Stimulated activated CD8-positive, alpha-beta memory T cell treated with anti-CD3 and anti-CD28 coated beads, Interleukin-12 subunit alpha, Interleukin-12 subunit beta, amount 100 ng/mL, for 24 hours (primary cell): Measurements from ENCODE around the gene SNRNP40.

Experiments
- DNase-seq: peaks from one replicate; pipeline ENCODE4 v3.0.0-alpha.2; 2020; ENCODE audit errors: extremely low read depth

The SNRNP40 gene

GRCh38 chr1:31231802-31232201, 64.8 kb downstream of the SNRNP40 start:
- DNase-seq: no peak

- no peak for DNase-seq
Observed at GRCh38 chr1:31230378-31230777, 66.2 kb downstream of the SNRNP40 start.

GRCh38 chr1:31228986-31229385, 67.6 kb downstream of the SNRNP40 start:
- no peak for DNase-seq

GRCh38 chr1:31227891-31228568, 68.6 kb downstream of the SNRNP40 start:
- no peak for DNase-seq

DNA sequence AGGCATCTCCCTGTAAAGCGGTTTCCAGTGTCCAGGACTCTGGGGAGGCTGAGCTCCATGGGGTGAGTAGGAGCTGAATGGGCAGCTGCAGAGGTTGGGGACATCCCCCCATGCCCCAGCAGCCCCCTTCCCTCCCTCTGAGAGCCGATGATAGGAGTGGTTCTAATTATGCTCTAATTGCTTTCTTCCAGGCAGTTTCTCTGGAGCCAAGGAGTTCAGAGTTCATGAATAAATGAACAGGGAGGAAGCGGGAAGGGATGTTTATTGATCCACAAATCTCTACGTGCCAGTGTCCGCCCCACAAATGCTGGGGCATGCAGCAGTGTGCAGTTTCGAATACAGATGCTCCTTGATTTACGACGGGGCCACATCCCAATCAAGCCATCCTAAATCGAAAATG, 72.5 kb downstream of the SNRNP40 start:
- DNase-seq: no peak

DNA sequence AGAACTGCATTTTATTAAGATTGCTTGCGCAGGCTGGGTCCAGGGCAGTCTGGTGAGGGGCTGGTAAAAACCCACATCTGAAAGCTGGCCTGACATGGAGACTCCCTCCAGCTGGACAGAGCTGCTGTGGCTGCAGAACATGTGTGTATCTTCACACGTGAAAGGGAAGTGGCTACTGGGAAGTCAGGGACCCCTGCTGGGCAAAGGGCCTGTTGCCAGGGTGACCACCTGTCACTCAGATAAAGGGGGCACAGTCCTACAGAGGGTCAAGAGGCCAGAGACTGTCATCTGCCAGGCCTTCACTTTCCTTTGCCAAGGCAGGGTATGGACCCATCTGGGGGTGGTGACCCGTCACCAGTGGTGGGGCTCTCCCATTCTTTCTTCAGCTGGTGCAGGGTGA, 74.4 kb downstream of the SNRNP40 start:
- no peak for DNase-seq

DNA sequence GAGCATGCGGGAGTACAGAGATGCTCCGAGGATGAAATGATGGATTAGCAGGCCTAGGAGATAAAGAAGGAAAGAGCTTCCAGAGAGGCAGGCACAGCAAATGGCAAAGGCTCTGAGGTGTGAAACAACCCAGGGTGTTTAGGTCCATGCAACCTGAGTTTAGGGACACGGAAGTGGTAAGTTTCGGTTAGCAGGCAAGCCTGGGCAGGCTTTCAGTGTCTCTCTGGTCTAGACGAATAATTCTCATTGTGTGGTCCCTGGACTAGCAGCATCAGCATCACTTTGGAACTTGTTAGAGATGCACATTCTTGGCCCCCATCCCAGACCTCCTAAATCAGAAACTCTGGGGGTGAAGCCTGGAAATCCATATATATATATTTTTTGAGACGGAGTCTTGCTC, 75.5 kb downstream of the SNRNP40 start:
- DNase-seq: no peak

GRCh38 chr1:31219489-31219888, 77.1 kb downstream of the SNRNP40 start:
- no peak for DNase-seq

DNA sequence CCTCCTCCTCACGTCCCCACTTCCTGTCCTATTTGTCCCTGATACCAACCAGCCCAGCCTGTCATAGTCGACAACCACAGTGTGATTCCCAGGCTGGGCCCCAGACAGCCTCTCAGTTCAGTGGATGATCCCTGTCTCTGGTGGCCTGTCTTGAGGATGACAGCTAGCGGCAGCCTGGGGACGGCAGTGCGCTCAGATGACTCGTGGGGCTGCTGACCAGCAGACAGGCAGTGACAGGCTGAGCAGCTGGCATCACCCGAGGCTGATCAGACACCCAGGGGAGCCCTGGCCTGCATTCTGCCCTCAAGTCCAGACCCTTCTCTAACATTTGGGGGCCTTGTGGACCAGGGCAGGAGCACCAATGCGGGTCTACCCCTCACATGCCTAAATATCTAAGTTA, 77.9 kb downstream of the SNRNP40 start:
- no peak for DNase-seq

DNA sequence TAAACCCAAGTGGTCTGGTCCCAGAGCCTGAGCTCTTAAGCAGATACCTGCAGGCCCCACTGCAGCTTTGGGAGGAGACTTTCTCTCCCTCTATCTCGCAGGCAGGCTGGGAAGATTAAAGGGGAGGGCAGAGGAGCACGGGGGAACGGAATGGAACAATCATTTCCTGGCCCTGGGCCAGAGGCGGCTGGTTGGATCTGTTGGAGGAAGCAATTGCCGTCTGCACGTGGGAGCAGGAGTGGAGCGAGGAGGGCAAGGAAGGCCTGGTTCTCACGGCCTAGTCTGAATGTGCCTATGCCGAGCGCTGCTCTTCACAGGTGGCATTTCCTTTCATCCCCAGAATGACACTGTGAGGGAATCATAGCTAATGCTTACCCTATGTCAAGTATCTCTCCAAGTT, 80.6 kb downstream of the SNRNP40 start:
- DNase-seq: no peak

DNA sequence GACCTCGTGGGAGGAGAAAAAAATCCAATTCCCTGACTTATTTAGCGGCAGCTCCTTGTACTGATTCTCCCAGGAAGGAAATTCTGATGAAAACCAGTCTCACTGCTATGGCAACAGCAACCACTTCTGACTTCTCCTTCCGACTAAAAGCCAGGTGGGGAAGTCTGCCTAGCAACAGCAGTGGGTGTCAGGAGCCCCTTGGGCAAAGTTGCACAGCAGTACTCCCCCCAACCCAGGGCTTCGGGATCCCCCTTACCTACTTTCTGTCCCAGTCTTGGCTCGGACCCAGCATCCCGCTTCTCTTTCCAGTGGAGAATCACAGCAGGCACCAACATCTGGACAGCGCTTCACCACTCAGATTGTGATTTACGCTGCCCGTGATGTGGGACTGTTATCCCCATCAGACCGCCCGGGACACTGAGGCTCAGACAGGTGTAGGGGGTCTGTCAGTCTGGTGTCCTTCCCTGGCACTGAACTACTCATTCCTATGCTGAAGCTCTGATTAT, 81.5 kb downstream of the SNRNP40 start:
- DNase-seq: no peak

GRCh38 chr1:31214316-31215064, 82.1 kb downstream of the SNRNP40 start:
- DNase-seq: no peak
